H9 (cell line): Measurements from ENCODE around the gene PTGER4. TPM values are rescaled to one million over a fixed set of nuclear protein-coding genes. Genes with fewer than 3 reads are reported as not detected.

Source experiments
- DNase-seq: peaks from one replicate; pipeline ENCODE4 v3.0.0-alpha.2; 2017
- H2AFZ ChIP-seq: one replicate; pipeline ENCODE4 v1.6.1; 2013; ENCODE audit warnings: mild to moderate bottlenecking, low read length, control low read depth, moderate library complexity
- H2AK5ac ChIP-seq: 2 replicates; pipeline ENCODE4 v1.6.1; 2013; ENCODE audit warnings: low read length, control low read depth, mixed read lengths; ENCODE audit not compliant: insufficient read length
- H2BK120ac ChIP-seq: one replicate; pipeline ENCODE4 v1.6.1; 2013; ENCODE audit warnings: low read depth, mild to moderate bottlenecking, low read length, control low read depth, inconsistent platforms; ENCODE audit not compliant: poor library complexity, severe bottlenecking
- H2BK12ac ChIP-seq: 2 replicates; pipeline ENCODE4 v1.6.1; 2013; ENCODE audit warnings: low read length, control low read depth, mixed read lengths, low read depth; ENCODE audit not compliant: insufficient read length
- H2BK15ac ChIP-seq: 2 replicates; pipeline ENCODE4 v1.6.1; 2013; ENCODE audit warnings: low read depth, low read length, control low read depth
- H2BK20ac ChIP-seq: one replicate; pipeline ENCODE4 v1.6.1; 2013; ENCODE audit warnings: low read depth, mild to moderate bottlenecking, low read length, control low read depth, inconsistent platforms; ENCODE audit not compliant: poor library complexity, severe bottlenecking
- H2BK5ac ChIP-seq: 2 replicates; pipeline ENCODE4 v1.6.1; 2013; ENCODE audit warnings: low read length, control low read depth, mixed read lengths; ENCODE audit not compliant: insufficient read length
- H3K14ac ChIP-seq: 2 replicates; pipeline ENCODE4 v1.6.1; 2013; ENCODE audit warnings: low read length, control low read depth; ENCODE audit not compliant: insufficient read depth
- H3K18ac ChIP-seq: 2 replicates; pipeline ENCODE4 v1.6.1; 2013; ENCODE audit warnings: low read depth, mild to moderate bottlenecking, mixed read lengths, low read length, control low read depth; ENCODE audit not compliant: insufficient read length
- H3K23ac ChIP-seq: 2 replicates; pipeline ENCODE4 v1.6.1; 2013; ENCODE audit warnings: low read length, control low read depth, mixed read lengths, low read depth; ENCODE audit not compliant: insufficient read length
- H3K23me2 ChIP-seq: 2 replicates; pipeline ENCODE4 v1.6.1; 2013; ENCODE audit warnings: low read depth, mild to moderate bottlenecking, mixed read lengths, low read length, control low read depth; ENCODE audit not compliant: insufficient read length, poor library complexity, severe bottlenecking
- H3K27ac ChIP-seq: 2 replicates; pipeline ENCODE4 v1.5.1; 2013; ENCODE audit warnings: low read length, control low read depth, mixed read lengths, low read depth; ENCODE audit not compliant: insufficient read length
- H3K27me3 ChIP-seq: 2 replicates; pipeline ENCODE4 v1.6.1; 2013; ENCODE audit warnings: low read length, control low read depth, inconsistent platforms; ENCODE audit not compliant: insufficient read depth
- H3K4ac ChIP-seq: 2 replicates; pipeline ENCODE4 v1.6.1; 2013; ENCODE audit warnings: low read depth, mild to moderate bottlenecking, control low read depth, inconsistent platforms, low read length, moderate library complexity
- H3K4me1 ChIP-seq: 2 replicates; pipeline ENCODE4 v1.6.1; 2013; ENCODE audit warnings: low read length, control low read depth, inconsistent platforms; ENCODE audit not compliant: insufficient read depth
- H3K4me2 ChIP-seq: 2 replicates; pipeline ENCODE4 v1.6.1; 2013; ENCODE audit warnings: low read length, control low read depth, mixed read lengths; ENCODE audit not compliant: insufficient read length, insufficient read depth
- H3K56ac ChIP-seq: 2 replicates; pipeline ENCODE4 v1.6.1; 2013; ENCODE audit warnings: low read depth, mild to moderate bottlenecking, mixed read lengths, low read length, control low read depth; ENCODE audit not compliant: insufficient read length
- H3K79me1 ChIP-seq: 2 replicates; pipeline ENCODE4 v1.6.1; 2013; ENCODE audit warnings: low read depth, mild to moderate bottlenecking, moderate library complexity, low read length, control low read depth, inconsistent platforms; ENCODE audit not compliant: insufficient read depth, poor library complexity, severe bottlenecking
- H3K79me2 ChIP-seq: 2 replicates; pipeline ENCODE4 v1.6.1; 2013; ENCODE audit warnings: low read length, control low read depth, inconsistent platforms; ENCODE audit not compliant: insufficient read depth
- H3K9ac ChIP-seq: 2 replicates; pipeline ENCODE4 v1.6.1; 2013; ENCODE audit warnings: low read length, control low read depth, mixed read lengths; ENCODE audit not compliant: insufficient read length; ENCODE audit errors: extremely low read depth
- H3K9me3 ChIP-seq: one replicate; pipeline ENCODE4 v1.6.1; 2013; ENCODE audit warnings: low read depth, low read length, inconsistent platforms; ENCODE audit not compliant: control insufficient read depth
- H3T11ph ChIP-seq: one replicate; pipeline ENCODE4 v1.6.1; 2013; ENCODE audit warnings: mild to moderate bottlenecking, low read length, control low read depth, inconsistent platforms
- H4K20me1 ChIP-seq: one replicate; pipeline ENCODE4 v1.6.1; 2013; ENCODE audit not compliant: control insufficient read depth, insufficient read length, insufficient read depth
- H4K5ac ChIP-seq: 2 replicates; pipeline ENCODE4 v1.6.1; 2013; ENCODE audit warnings: low read depth, mild to moderate bottlenecking, mixed read lengths, low read length, control low read depth; ENCODE audit not compliant: insufficient read length
- H4K8ac ChIP-seq: replicated peaks from 2 replicates; pipeline ENCODE4 v1.6.1; 2013; ENCODE audit warnings: low read length, control low read depth, mixed read lengths, low read depth; ENCODE audit not compliant: insufficient read length
- H4K91ac ChIP-seq: 2 replicates; pipeline ENCODE4 v1.6.1; 2013; ENCODE audit warnings: low read depth, mild to moderate bottlenecking, moderate library complexity, mixed read lengths, low read length, control low read depth; ENCODE audit not compliant: insufficient read length
- H3K27ac Mint-ChIP-seq, 3 experiments: 2 replicates in 2 of 3; 3 replicates in 1 of 3; pipeline ENCODE4 v1.8.0; 2020 to 2021; ENCODE audit warnings: mixed read lengths in 3 of 3, mild to moderate bottlenecking in 1 of 3, moderate library complexity in 1 of 3
- H3K27me3 Mint-ChIP-seq: 2 replicates; pipeline ENCODE4 v1.8.0; 2021; ENCODE audit warnings: low read depth, mild to moderate bottlenecking, moderate library complexity, mixed read lengths
- H3K36me3 Mint-ChIP-seq, 3 experiments: 2 replicates in 2 of 3; 3 replicates in 1 of 3; pipeline ENCODE4 v1.8.0; 2020 to 2021; ENCODE audit warnings: low read depth in 3 of 3, mixed read lengths in 3 of 3; ENCODE audit not compliant: insufficient read depth in 1 of 3
- H3K4me1 Mint-ChIP-seq, 2 experiments: 2 replicates each; pipeline ENCODE4 v1.8.0; 2020; ENCODE audit warnings: mixed read lengths in 2 of 2
- H3K4me3 Mint-ChIP-seq, 2 experiments: 2 replicates in 1 of 2; 3 replicates in 1 of 2; pipeline ENCODE4 v1.8.0; 2020 to 2021; ENCODE audit warnings: mild to moderate bottlenecking in 2 of 2, mixed read lengths in 2 of 2, moderate library complexity in 1 of 2
- H3K9me3 Mint-ChIP-seq, 2 experiments: 2 replicates in 1 of 2; 3 replicates in 1 of 2; pipeline ENCODE4 v1.8.0; 2020; ENCODE audit warnings: mild to moderate bottlenecking in 2 of 2, mixed read lengths in 2 of 2, moderate library complexity in 1 of 2
- WGBS: extraction: QIAGEN DNeasy Blood & Tissue Kit; methylation state at CpG from one replicate; pipeline ENCODE4 v1.1.7; 2013; ENCODE audit warnings: missing lambda C conversion rate, low lambda C conversion rate, mixed read lengths; ENCODE audit not compliant: insufficient read length; ENCODE audit errors: extremely low coverage; 5-methylcytosine and 5-hydroxymethylcytosine counted together
- total RNA-seq: library from RNA; stranded (reverse); gene quantifications from 2 replicates; pipeline ENCODE4 v1.2.1, GENCODE V29; 2021
- TF ChIP-seq, protein P1 (sequence below): fragments of 200-600 bp; sonication (generic); conservative IDR thresholded peaks from 3 replicates; pipeline ENCODE4 v1.8.0; 2021; ENCODE audit warnings: antibody characterized with exemption, mild to moderate bottlenecking

The PTGER4 gene
- total RNA-seq, 1 experiment from 2014 or later, result 0.35 TPM

- H2BK12ac ChIP-seq, result no peak overlapping the region
- DNase-seq, result no peak
- no peak overlapping the region for H2BK20ac ChIP-seq
- peaks cover 11 to 17% (median 14%) of the 10 kb centered on the region in 3 experiments for H3K36me3 Mint-ChIP-seq
- H4K91ac ChIP-seq, result no peak overlapping the region
- H3K27ac Mint-ChIP-seq, result no peak overlapping the region
- H3K27me3 Mint-ChIP-seq, result no peaks in the 10 kb centered on the region; the same call in 1 of the 2 replicates
- H3K27me3 ChIP-seq, result no peaks in the 10 kb centered on the region
- H4K8ac ChIP-seq, result no peak overlapping the region
- no peak overlapping the region for H3K27ac ChIP-seq
- H3K79me2 ChIP-seq, result no peaks in the 10 kb centered on the region
- no peak overlapping the region for H3K23ac ChIP-seq
- H3K4me3 Mint-ChIP-seq, result no peak overlapping the region
- no peaks in the 10 kb centered on the region for H3K9me3 ChIP-seq
- no peak overlapping the region for H2AFZ ChIP-seq
- no peak overlapping the region for H3T11ph ChIP-seq
- H3K79me1 ChIP-seq, result no peaks in the 10 kb centered on the region
- H3K56ac ChIP-seq, result no peak overlapping the region
- H2BK120ac ChIP-seq, result no peak overlapping the region
- no peaks in the 10 kb centered on the region for H3K4me1 ChIP-seq
- H2BK15ac ChIP-seq, result no peak overlapping the region
- no peak overlapping the region for H3K4me2 ChIP-seq
- H3K4ac ChIP-seq, result no peak overlapping the region
- H3K18ac ChIP-seq, result no peak overlapping the region
- H3K9me3 Mint-ChIP-seq, result peaks cover 8 to 12% of the 10 kb centered on the region in 2 experiments
- H4K20me1 ChIP-seq, result no peaks in the 10 kb centered on the region
- no peak overlapping the region for H2AK5ac ChIP-seq
- WGBS, result no CpG with 5 or more reads among the region's 2 CpGs
- H3K9ac ChIP-seq, result no peak overlapping the region
- H3K4me1 Mint-ChIP-seq, result no peaks in the 10 kb centered on the region
- H3K23me2 ChIP-seq, result no peaks in the 10 kb centered on the region
- no peak overlapping the region for H3K14ac ChIP-seq
- TF ChIP-seq, protein P1, sequence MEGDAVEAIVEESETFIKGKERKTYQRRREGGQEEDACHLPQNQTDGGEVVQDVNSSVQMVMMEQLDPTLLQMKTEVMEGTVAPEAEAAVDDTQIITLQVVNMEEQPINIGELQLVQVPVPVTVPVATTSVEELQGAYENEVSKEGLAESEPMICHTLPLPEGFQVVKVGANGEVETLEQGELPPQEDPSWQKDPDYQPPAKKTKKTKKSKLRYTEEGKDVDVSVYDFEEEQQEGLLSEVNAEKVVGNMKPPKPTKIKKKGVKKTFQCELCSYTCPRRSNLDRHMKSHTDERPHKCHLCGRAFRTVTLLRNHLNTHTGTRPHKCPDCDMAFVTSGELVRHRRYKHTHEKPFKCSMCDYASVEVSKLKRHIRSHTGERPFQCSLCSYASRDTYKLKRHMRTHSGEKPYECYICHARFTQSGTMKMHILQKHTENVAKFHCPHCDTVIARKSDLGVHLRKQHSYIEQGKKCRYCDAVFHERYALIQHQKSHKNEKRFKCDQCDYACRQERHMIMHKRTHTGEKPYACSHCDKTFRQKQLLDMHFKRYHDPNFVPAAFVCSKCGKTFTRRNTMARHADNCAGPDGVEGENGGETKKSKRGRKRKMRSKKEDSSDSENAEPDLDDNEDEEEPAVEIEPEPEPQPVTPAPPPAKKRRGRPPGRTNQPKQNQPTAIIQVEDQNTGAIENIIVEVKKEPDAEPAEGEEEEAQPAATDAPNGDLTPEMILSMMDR, result no peak
- no peak overlapping the region for H4K5ac ChIP-seq
- no peak overlapping the region for H2BK5ac ChIP-seq
Measured at GRCh38 chr5:40716590-40716989, 36.9 kb downstream of the PTGER4 start.
